Neural cell (in vitro differentiated cells): ENCODE results near the gene DEUP1.

Experiments
- EP300 ChIP-seq: fragments of 450-650 bp; conservative IDR thresholded peaks from 2 replicates; pipeline ENCODE4 v1.6.1; 2014; ENCODE audit warnings: antibody characterized with exemption, mild to moderate bottlenecking, moderate library complexity; ENCODE audit not compliant: poor library complexity, severe bottlenecking
- POLR2AphosphoS5 ChIP-seq: IDR thresholded peaks from 2 replicates; pipeline ENCODE4 v1.6.1; 2012
- RAD21 ChIP-seq: fragments of 450-650 bp; conservative IDR thresholded peaks from 2 replicates; pipeline ENCODE4 v1.6.1; 2014; ENCODE audit warnings: antibody characterized with exemption, mild to moderate bottlenecking, moderate library complexity
- TF ChIP-seq, protein P1 (sequence below): fragments of 450-650 bp; IDR thresholded peaks from 2 replicates; pipeline ENCODE4 v1.5.1; 2014; ENCODE audit warnings: antibody characterized with exemption, mild to moderate bottlenecking, moderate library complexity; ENCODE audit not compliant: poor library complexity, severe bottlenecking

DNA sequence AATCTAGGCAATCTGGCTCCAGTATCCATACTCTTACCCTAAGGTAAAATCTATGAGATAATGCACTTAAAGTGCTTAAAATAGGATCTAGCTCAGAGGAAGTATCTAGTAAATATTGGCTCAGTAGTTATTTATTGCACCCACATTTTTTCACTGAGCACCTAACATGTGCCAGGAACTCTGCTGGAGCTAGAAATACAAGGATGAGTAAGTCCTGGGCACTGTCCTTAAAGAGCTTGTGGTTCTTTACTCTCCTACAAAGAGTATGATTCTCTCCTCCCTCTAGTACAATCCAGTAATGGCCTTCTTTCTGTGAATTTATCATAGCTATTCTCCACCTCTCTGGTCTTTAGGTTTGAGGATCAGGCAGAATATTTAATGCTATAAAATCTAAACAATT lies 59.2 kb downstream of the DEUP1 start:
- no peak for TF ChIP-seq EP300
- no peak for TF ChIP-seq RAD21
- TF ChIP-seq, protein P1, sequence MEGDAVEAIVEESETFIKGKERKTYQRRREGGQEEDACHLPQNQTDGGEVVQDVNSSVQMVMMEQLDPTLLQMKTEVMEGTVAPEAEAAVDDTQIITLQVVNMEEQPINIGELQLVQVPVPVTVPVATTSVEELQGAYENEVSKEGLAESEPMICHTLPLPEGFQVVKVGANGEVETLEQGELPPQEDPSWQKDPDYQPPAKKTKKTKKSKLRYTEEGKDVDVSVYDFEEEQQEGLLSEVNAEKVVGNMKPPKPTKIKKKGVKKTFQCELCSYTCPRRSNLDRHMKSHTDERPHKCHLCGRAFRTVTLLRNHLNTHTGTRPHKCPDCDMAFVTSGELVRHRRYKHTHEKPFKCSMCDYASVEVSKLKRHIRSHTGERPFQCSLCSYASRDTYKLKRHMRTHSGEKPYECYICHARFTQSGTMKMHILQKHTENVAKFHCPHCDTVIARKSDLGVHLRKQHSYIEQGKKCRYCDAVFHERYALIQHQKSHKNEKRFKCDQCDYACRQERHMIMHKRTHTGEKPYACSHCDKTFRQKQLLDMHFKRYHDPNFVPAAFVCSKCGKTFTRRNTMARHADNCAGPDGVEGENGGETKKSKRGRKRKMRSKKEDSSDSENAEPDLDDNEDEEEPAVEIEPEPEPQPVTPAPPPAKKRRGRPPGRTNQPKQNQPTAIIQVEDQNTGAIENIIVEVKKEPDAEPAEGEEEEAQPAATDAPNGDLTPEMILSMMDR = no peak
- TF ChIP-seq POLR2AphosphoS5 = no peak
